ENCODE data around the gene MRPL51. TPM values are rescaled to one million over a fixed set of nuclear protein-coding genes. Genes with fewer than 3 reads are reported as not detected.
A peak's percentile ranks its signal among the peaks of the same experiment; 100 is the strongest.

MRPL51 gene
- total RNA-seq, 3 donors from 2014 or later (not counting 1 experiment from before 2014, with no cell fraction given), result 32.8 to 48.3 (median 45.4) TPM

GRCh38 chr12:6535960-6536847, 43.1 kb upstream of the MRPL51 start:
- H3K27me3 Mint-ChIP-seq (ENCODE audit: low read depth in 2 of 2), result no peaks in the 10 kb centered on the region
- WGBS (ENCODE audit: insufficient coverage), result 70% methylated on average over 9 of the region's 10 CpGs
- H3K36me3 Mint-ChIP-seq, result no peaks in the 10 kb centered on the region
- DNase-seq (peak in 1 of 2 donors; percentile 38), ATAC-seq (no peak)
- H3K4me1 Mint-ChIP-seq, result peaks cover 37 to 64% of the 10 kb centered on the region in 2 donors
- H3K4me3 Mint-ChIP-seq, result peak overlapping the region; percentile 97
- H3K9me3 ChIP-seq (ENCODE audit: control insufficient read depth, insufficient read depth, low read length), result no peaks in the 10 kb centered on the region
- H3K27me3 ChIP-seq (ENCODE audit: control insufficient read depth, insufficient read depth, low read length), result no peaks in the 10 kb centered on the region
- H3K27ac ChIP-seq (ENCODE audit: low read length), result peak overlapping the region; percentile 92
- H3K4me3 ChIP-seq (ENCODE audit: low read length), result peak overlapping the region; percentile 99
- H3K4me1 ChIP-seq (ENCODE audit: control insufficient read depth, insufficient read depth, low read length), result peaks cover 67% of the 10 kb centered on the region
- TF ChIP-seq CTCF (IDR thresholded peaks at IDR 0.05), result no peak
- H3K36me3 ChIP-seq (ENCODE audit: control insufficient read depth, insufficient read depth, low read length), result peaks cover 42% of the 10 kb centered on the region
- H3K9me3 Mint-ChIP-seq, result no peaks in the 10 kb centered on the region
- intact Hi-C loops (cut with micrococcal nuclease), result loop anchor here (2.0 to 10.0 kb wide), 4 partner anchors 65 to 471 kb away; partner anchors contain the start of gene VAMP1
- H3K27ac Mint-ChIP-seq, result peak overlapping the region; percentile 96 to 98

- Histone ChIP-seq H3K27me3 (ENCODE audit: control insufficient read depth, insufficient read depth, low read length) (no peaks in the 10 kb centered on the region), H3K9me3 (ENCODE audit: control insufficient read depth, insufficient read depth, low read length) (no peaks in the 10 kb centered on the region), H3K36me3 (ENCODE audit: control insufficient read depth, insufficient read depth, low read length) (peaks cover 47% of the 10 kb centered on the region), H3K4me3 (ENCODE audit: low read length) (peak overlapping the region; percentile 99), H3K4me1 (ENCODE audit: control insufficient read depth, insufficient read depth, low read length) (peaks cover 66% of the 10 kb centered on the region), H3K27ac (ENCODE audit: low read length) (peak overlapping the region; percentile 92)
- Mint-ChIP-seq H3K4me3 (peak overlapping the region; percentile 97), H3K9me3 (no peaks in the 10 kb centered on the region), H3K4me1 (peaks cover 37 to 63% of the 10 kb centered on the region in 2 donors), H3K36me3 (peaks cover 5% of the 10 kb centered on the region), H3K27ac (peak overlapping the region; percentile 96 to 98), H3K27me3 (ENCODE audit: low read depth in 2 of 2) (no peaks in the 10 kb centered on the region)
- DNase-seq (no peak), ATAC-seq (no peak)
- TF ChIP-seq CTCF (IDR thresholded peaks at IDR 0.05), result no peak
- intact Hi-C loops (cut with micrococcal nuclease), result loop anchor here (2.0 to 10.0 kb wide), 4 partner anchors 65 to 471 kb away; partner anchors contain the start of gene VAMP1
- 0% methylated on average over 6 of the region's 6 CpGs for WGBS (ENCODE audit: insufficient coverage)
Measured at GRCh38 chr12:6535697-6535946, 42.6 kb upstream of the MRPL51 start.

- DNase-seq (peak; percentile 68 to 85), ATAC-seq (peak; percentile 18 to 45 (median 20))
- H3K9me3 ChIP-seq (ENCODE audit: control insufficient read depth, insufficient read depth, low read length), result no peaks in the 10 kb centered on the region
- Mint-ChIP-seq H3K9me3 (no peaks in the 10 kb centered on the region), H3K36me3 (peaks cover 10% of the 10 kb centered on the region), H3K27me3 (ENCODE audit: low read depth in 2 of 2) (no peaks in the 10 kb centered on the region), H3K4me3 (peak overlapping the region; percentile 97), H3K4me1 (peaks cover 32 to 58% of the 10 kb centered on the region in 2 donors), H3K27ac (peak overlapping the region; percentile 96 to 98)
- no peaks in the 10 kb centered on the region for H3K27me3 ChIP-seq (ENCODE audit: control insufficient read depth, insufficient read depth, low read length)
- H3K4me3 ChIP-seq (ENCODE audit: low read length), result peak overlapping the region; percentile 99
- H3K27ac ChIP-seq (ENCODE audit: low read length), result peak overlapping the region; percentile 92
- intact Hi-C loops (cut with micrococcal nuclease), result loop anchor here (2.0 to 10.0 kb wide), 6 partner anchors 64 to 470 kb away; partner anchors contain the start of genes CHD4 and VAMP1
- WGBS (ENCODE audit: insufficient coverage), result 0% methylated on average over 52 of the region's 52 CpGs
- H3K36me3 ChIP-seq (ENCODE audit: control insufficient read depth, insufficient read depth, low read length), result peaks cover 51% of the 10 kb centered on the region
- TF ChIP-seq CTCF (IDR thresholded peaks at IDR 0.05), result peak; percentile 11
- H3K4me1 ChIP-seq (ENCODE audit: control insufficient read depth, insufficient read depth, low read length), result peaks cover 61% of the 10 kb centered on the region
Measured at GRCh38 chr12:6534945-6535696, 42.1 kb upstream of the MRPL51 start.
